GM18526 (cell line): Measurements from ENCODE around the gene REXO1.

Experiments
- POLR2A ChIP-seq: IDR thresholded peaks from 3 replicates; pipeline ENCODE4 v1.6.1; 2011; ENCODE audit not compliant: insufficient read length; ENCODE audit errors: extremely low read depth

REXO1 gene

DNA sequence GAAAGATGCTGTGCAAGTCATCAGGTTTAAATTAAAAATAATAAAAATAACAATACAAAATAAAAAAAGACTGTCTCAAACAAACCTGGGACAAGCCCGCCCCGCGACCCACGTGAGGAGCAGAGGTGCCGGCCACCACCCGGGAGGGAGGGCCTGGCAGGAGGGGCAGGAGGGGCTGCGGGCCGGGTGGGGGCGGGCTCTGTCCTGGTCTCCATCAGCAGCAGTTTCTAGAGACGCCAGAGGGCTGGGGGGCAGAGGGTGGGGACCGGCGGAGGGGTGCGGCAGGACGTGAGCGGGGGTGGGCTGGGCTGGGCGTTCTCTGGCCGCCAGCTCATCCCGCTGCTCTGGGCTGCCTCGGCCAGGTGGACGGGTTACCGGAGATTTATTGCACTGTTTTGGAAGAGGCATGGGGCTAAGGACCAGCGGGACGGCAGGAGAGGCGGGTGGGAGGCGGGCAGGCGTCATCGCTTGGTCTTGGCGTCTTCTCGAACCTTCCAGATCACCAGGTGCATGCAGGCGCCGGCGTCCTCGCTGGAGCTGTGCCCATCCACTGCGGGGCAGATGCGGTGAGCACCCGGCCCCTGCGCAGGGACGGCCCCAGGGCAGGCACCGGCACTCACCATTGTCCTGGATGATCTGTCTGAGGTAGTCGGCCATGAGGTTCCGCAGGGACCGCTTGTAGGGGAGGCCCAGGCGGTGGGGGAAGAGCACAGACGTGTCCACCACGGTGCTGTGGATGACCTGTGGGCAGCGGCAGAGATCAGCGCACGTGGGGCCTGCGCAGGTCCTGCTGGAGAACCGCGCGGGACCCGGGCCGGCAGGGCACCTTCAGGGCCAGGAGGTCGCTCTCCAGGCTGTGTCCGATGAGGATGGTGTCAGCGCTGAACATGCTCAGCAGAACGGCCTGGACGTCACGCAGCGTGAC, 32.4 kb downstream of the REXO1 start:
- no peak for TF ChIP-seq POLR2A

DNA sequence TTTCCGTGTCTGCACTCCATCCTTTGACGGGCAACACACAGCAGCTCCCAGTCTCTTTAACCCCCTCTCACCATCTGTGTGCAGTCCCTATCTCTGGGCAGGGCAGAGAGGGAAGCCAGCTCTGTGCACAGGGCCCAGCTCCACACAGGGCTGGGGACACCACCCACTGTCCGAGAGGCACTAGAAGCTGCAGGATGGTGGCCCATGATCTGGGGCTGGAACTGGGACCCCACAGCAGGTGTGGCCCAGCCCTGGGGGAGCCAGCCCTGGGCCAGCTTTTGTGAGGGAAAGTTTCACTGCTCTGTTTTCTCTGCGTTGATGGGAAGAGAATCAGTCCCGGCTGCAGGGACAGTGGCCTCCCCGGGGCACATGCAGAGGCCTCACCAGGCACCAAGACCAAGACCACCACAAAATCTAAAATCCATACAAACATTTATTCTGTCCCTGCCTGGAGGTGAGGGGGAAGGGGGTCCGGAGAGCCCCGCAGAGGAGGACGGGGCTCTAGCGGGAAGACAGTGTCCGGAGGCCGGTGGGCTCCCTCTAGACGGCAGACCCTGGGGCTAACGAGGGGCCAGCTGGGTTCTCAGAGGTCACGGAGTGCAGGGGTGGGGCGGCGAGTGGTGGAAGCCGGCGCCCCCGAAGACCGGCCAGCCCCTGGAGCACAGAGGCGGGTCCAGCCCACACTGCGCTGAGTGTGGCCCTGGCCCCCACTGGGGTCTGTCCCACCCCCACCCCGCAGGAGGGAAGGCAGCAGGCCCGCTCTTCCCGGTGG, 33.3 kb downstream of the REXO1 start:
- TF ChIP-seq POLR2A, result no peak

DNA sequence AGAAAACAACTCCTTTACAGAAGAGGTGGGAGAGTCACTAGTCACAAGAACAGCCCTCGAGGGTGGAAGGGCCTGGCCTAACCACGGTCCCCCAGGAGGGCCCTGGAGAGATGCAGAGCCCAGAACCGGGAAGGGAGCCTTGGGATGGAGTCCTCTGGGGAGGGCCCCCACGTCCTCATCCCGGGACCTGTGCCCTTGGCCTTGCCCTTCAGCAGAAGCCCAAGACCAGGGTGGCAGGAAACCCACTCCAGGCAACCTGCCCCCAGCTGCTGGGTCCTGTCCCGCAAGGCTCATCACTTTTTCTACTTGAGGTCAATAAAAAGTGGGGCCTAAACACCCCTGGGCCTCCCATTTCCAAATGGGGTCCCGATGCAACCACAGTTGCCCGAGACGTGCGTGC, 33.9 kb downstream of the REXO1 start:
- TF ChIP-seq POLR2A, result no peak

DNA sequence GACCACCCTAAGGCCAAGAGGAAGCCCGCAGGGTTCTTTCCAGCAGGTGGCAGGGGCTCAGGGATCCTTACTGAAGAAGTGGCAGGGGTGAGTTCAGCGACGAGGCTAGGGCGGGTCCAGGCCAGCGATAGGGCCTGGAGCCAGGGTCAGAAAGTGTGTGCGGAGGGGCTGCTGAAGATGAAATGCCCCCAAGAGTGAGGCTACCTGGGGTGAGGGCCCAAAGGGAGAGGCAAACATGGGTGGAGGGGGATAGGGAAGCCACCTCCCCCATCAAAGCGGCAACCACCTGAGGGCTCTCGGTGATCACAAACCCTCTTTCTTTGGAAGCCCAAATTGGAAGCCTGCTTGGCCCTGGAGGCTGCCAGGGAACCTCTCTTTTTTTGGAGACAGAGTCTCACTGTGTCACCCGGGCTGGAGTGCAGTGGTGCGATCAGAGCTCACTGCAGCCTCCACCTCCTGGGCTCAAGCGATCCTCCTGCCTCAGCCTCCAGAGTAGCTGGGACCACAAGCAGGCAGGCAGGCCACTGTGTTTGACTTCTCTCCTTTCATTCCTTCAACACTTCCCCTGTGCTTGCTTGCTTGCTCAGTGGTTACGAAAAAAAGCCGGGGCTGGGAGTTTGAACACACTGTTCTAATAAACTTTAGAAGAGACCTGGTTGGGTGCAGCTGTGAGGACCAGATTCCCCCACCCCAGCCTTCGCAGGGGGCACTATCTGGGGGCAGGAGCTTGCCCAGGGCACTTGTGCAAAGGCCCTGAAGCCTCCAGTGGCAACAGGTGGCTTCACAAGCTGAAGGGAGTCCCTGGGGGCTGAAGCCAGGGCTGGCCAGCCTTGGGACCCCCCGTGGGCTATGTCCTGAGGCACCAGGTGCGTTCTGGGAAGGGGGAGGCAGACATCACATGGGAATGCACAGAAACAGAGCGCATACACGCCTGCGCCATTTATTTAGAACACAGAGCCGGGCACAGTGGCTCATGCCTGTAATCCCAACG, 34.8 kb downstream of the REXO1 start:
- TF ChIP-seq POLR2A, result no peak

DNA sequence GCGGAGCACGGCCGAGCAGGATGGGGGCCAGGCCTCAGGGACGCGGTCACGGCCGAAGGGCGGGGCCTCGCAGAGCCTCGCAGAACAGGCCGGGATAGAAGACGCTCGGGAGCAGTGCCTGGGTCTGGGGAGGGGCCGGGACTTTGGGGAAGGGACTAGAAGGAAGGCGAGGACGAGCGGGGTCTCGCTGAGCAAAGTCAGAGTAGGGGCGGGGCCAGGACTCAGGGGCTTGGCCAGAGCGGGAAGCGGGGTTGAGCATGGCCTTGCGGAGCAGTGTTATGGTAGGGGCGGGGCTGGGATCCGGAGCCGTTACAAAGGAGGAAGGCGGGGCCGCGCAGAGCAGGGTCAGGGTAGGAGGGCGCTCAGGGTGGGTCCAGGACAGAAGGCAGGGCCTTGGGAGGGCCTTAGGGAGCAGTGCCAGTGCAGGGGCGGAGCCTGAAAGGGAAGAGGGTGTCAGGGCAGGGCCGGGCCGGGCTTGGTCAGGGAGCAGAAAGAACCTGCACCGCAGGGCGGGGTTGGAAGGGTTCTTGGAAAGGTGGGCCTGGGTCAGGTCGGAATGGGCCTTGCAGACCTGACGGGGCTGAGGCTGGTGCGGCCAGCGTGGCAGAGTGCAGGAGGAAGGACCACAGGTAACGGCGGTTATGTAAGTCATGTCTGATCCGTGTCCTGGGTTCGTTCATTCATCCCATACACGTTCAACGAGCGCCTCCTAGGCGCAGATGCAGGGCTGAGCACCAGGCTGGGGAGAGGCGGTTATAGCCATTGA, 35.7 kb downstream of the REXO1 start:
- no peak for TF ChIP-seq POLR2A

DNA sequence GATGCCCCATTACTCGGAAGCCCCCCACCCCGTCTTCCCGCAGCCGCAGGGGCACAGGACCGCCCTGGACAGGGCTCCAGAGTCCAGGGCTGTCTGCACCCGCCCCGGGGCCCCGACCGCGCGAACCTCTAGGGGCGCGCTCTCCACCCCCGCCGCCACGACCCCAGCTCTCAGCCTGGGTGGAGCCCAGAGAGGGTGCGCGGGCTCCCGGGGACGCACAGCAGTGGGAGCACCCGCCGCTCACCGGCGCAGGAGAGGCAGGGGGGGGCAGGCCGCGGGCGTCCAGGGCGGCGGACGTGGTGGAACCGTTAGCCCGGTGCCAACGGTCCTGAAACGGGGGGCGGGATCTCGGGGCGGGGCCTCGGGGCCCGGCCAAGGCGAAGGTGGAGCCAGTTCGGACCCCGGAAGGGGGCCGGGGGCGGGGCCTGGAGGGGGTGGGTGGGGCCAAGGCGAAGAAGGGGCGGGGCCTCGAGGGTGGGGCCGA, 36.3 kb downstream of the REXO1 start, which contains the start of gene ATP8B3:
Gene ATP8B3, minus strand, starts transcription at position 335 of the 484 bp plus-strand sequence. CDS start 540 bp downstream, outside the sequence.
- TF ChIP-seq POLR2A, result no peak

DNA sequence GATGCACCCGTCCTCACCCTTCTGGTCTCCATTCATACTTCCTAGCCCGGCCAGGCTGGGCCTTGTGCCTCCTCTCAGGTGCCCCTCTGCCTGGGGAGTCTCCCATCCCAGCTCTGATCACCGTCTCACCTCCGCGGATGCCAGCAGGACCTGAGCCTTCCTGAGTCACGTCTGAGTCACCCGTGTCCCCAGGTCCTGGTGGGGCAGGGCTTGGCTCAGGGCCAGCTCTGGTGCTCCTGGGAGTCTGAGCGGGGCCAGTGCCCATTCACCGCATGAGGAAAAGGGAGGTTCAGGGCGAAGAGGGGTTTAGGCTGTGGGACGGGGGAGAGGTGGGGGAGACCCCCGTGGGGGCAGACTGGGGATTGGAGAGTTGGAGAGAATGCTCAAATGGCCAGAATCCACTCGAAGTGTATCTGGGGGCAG, 36.8 kb downstream of the REXO1 start:
- TF ChIP-seq POLR2A, result no peak

DNA sequence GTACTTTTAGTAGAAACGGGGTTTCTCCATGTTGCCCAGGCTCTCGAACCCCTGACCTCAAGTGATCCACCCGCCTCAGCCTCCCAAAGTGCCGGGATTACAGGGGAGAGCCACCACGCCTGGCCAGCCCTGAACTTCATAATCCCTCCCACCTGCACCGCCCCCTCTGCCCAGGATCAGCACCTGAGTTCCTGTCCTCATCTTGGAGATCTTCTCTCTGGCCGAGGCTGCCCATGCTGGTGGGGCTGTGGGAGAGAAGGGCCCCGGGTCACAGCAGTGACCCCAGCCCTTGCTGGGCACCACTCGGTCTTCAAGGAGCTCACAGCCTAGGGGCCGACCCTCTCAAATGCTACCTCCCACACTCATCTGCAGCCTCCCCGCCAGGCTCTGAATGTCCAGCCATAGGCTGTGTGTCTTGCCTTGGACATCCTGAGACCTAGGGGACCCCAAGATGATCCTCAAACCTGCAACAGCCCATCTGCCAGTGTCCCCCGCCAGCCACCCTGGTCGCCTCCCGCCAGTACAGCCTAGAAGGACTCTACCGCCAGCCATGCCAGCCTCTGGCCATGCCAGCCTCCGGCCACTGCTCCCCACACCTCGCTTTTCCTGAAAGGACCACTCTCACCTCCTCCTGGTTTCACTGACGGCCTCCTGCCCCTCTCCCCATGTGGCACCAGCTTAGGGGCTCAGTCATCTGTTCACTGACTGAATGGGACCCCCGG, 37.7 kb downstream of the REXO1 start:
- TF ChIP-seq POLR2A, result no peak

DNA sequence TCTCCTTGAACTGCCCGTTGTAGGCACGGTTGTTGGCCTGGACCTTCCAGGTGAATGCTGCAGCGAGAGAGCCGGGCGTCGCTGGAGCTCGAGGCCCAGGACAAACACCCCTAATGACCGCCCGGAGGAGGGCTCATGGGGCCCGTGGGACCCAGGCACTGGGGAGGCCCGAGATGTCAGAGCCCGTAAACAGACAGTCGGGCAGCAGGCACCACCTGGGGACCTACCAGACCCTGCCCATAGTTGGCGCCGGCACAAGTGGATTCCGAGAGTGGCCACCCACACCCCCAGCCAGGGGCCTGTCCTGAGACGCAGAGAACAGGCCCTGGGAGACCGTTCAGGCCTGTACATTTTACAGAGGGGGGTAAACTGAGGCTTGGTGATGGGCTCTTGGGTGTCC, 38.6 kb downstream of the REXO1 start:
- no peak for TF ChIP-seq POLR2A

DNA sequence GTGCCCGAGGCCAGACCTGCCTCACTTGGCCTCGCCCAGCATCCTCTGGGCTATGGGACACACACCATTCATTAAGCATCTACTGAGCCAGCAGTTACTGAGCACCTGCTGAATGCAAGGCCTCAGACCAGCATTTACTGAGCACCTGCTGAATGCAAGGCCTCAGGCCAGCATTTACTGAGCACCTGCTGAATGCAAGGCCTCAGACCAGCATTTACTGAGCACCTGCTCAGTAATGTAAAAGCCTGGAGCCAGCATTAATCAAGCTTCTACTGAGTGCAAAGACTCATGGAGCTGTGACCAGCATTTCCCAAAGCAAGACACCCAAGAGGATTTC, 39.9 kb downstream of the REXO1 start:
- no peak for TF ChIP-seq POLR2A

DNA sequence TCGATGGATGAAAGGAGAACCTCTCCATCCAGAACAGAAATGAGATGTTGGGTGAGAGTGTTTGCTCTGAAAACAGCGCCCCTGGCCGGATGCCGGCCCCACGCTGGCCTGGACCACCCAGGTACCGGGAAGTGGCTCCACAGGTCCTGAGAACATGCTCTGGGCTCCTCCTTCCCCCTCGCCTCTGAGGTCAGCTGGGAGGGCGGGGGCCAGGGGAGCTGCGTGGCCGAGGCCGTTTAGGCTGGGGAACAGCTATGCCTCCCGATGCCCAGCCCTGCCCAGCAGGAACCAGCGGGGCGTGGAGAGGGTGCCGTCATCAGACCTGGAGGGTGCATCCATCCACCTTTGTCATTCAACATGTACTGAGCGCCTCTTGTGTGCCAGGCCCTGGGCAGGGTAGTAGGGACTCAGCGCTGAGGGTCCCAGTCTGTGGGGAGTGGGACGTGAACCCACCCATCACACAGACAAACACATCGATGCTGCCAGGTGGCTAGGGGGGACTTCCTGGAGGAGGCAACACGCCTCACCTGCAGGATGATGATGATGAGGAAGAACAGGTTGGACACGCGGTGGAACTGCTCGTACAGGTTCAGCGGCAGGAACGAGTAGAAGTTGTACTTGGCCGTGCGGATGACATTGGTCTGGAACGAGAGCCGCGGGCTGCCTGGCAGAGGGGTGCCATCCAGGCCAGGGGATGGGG, 40.4 kb downstream of the REXO1 start:
- TF ChIP-seq POLR2A, result no peak

DNA sequence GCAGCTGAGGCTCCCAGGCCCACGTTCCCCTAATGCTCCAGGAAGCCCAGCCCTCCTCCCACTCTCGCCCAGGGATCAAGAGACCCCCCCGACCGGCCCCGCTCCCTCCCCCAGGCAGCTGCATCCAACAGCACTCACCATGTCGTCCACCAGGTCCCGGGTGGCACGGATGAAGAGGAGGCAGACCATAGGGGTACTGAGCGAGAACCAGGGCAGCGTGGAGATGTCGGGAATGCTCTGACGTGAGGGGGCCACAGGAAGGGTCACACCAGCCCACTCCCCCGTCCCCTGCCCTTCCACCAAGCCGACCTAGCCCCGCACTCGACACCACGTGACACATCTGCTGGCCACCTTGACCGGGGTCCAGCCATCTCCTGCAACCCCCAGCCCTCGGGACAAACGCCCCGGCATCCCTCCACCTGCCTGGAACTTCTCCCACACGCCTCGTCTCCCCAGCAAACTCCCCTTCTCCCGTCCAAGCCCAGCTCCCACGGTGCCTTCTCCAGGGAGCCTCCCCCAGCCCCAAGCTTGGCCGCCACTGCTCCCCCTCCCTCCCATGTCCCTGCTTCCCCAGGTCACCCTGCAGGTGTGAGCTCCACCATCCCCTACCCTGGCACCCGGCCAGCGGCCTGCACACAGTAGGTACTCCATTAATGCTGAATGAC, 41.1 kb downstream of the REXO1 start:
- no peak for TF ChIP-seq POLR2A
